ENCODE measurements around the gene ZNF512. TPM values are rescaled to one million over a fixed set of nuclear protein-coding genes. Genes with fewer than 3 reads are reported as not detected.

The ZNF512 gene
- total and polyA plus RNA-seq, 2 of the 13 experiments (the other 11 are each of a cell fraction or from before 2014, with no cell fraction given), result 29.8 to 31.0 TPM

- TF ChIP-seq ZNF142 (CRISPR knock-in tag; IDR thresholded peaks at IDR 0.05), result no peak; the same call in 1 of the 2 replicates
- TF ChIP-seq KDM3A (CRISPR knock-in tag; IDR thresholded peaks at IDR 0.05; ENCODE audit: low read depth), result peak; percentile 50; the same call in 1 of the 2 replicates
- TF ChIP-seq PAF1 (CRISPR knock-in tag; IDR thresholded peaks at IDR 0.05), result no peak
- peak; percentile 86; the same call in 2 of the 3 replicates for TF ChIP-seq MXI1 (IDR thresholded peaks at IDR 0.05; ENCODE audit: borderline replicate concordance, low read depth, low read length)
- no peak for TF ChIP-seq MED8 (CRISPR knock-in tag; IDR thresholded peaks at IDR 0.05; ENCODE audit: insufficient replicate concordance)
- 0 out of 2 replicates have a peak, but pooled peaks have one; percentile 31 for TF ChIP-seq HDAC1 (CRISPR knock-in tag; IDR thresholded peaks at IDR 0.05)
- TF ChIP-seq KAT7 (CRISPR knock-in tag; IDR thresholded peaks at IDR 0.05; ENCODE audit: borderline replicate concordance), result peak; percentile 82
- TF ChIP-seq SP140L (CRISPR knock-in tag; IDR thresholded peaks at IDR 0.05; ENCODE audit: borderline replicate concordance), result no peak
- no peak for TF ChIP-seq TAF15 (IDR thresholded peaks at IDR 0.05; ENCODE audit: low read depth, low read length, poor library complexity, severe bottlenecking)
- TF ChIP-seq MAFG (CRISPR knock-in tag; IDR thresholded peaks at IDR 0.05), result no peak
- TF ChIP-seq POLR2A (IDR thresholded peaks at IDR 0.05; ENCODE audit: insufficient read depth in 1 of 2, low read depth in 2 of 2, low read length in 2 of 2), result peak; percentile 87 to 88
- TF ChIP-seq, protein P1, sequence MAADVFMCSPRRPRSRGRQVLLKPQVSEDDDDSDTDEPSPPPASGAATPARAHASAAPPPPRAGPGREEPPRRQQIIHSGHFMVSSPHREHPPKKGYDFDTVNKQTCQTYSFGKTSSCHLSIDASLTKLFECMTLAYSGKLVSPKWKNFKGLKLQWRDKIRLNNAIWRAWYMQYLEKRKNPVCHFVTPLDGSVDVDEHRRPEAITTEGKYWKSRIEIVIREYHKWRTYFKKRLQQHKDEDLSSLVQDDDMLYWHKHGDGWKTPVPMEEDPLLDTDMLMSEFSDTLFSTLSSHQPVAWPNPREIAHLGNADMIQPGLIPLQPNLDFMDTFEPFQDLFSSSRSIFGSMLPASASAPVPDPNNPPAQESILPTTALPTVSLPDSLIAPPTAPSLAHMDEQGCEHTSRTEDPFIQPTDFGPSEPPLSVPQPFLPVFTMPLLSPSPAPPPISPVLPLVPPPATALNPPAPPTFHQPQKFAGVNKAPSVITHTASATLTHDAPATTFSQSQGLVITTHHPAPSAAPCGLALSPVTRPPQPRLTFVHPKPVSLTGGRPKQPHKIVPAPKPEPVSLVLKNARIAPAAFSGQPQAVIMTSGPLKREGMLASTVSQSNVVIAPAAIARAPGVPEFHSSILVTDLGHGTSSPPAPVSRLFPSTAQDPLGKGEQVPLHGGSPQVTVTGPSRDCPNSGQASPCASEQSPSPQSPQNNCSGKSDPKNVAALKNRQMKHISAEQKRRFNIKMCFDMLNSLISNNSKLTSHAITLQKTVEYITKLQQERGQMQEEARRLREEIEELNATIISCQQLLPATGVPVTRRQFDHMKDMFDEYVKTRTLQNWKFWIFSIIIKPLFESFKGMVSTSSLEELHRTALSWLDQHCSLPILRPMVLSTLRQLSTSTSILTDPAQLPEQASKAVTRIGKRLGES (CRISPR knock-in tag; IDR thresholded peaks at IDR 0.05; ENCODE audit: borderline replicate concordance), result no peak
- no peak for TF ChIP-seq HNF1A (IDR thresholded peaks at IDR 0.05; ENCODE audit: low read depth)
- TF ChIP-seq HNF1A (CRISPR knock-in tag; IDR thresholded peaks at IDR 0.05; ENCODE audit: borderline replicate concordance), result no peak
- 0 out of 2 replicates have a peak, but pooled peaks have one; percentile 15 for TF ChIP-seq HHEX (CRISPR knock-in tag; IDR thresholded peaks at IDR 0.05)
- TF ChIP-seq ZNF30 (CRISPR knock-in tag; IDR thresholded peaks at IDR 0.05), result peak; percentile 36; the same call in 1 of the 2 replicates
Observed at GRCh38 chr2:27582695-27583389, at the start of gene ZNF512 (continued).
